Activated B cell treated with CpG ODN at 0.5 μM for 24 hours (primary cell): Measurements from ENCODE around the gene KIF2C. TPM values are rescaled to one million over a fixed set of nuclear protein-coding genes. Genes with fewer than 3 reads are reported as not detected.
"Not testable (repeated sequence)": the region's sequence is repeated elsewhere in the genome, so short reads cannot be mapped to it uniquely, and the experiment has no call there.

Experiments
- ATAC-seq: fragments of 200-7000 bp; cut with Tn5 transposase; one replicate; pipeline ENCODE4 v1.10.0; 2021; ENCODE audit warnings: low read depth, mild to moderate bottlenecking, moderate library complexity
- CTCF ChIA-PET: fragments of 350-600 bp; sonication (Branson Sonifier 250); formaldehyde crosslinking; loops from one replicate; lab custom pipeline; 2021; ENCODE audit warnings: antibody characterized with exemption; lab: Charles Lee
- POLR2A ChIA-PET: fragments of 350-600 bp; sonication (Branson Sonifier 250); formaldehyde crosslinking; loops from one replicate; lab custom pipeline; 2021; ENCODE audit warnings: antibody characterized with exemption; lab: Charles Lee
- DNase-seq: peaks from one replicate; pipeline ENCODE4 v3.0.0; 2022
- H3K27ac Mint-ChIP-seq: one replicate; pipeline ENCODE4 v1.8.0; 2020; ENCODE audit warnings: mixed read lengths
- H3K27me3 Mint-ChIP-seq: one replicate; pipeline ENCODE4 v1.8.0; 2021; ENCODE audit warnings: mixed read lengths
- H3K36me3 Mint-ChIP-seq: one replicate; pipeline ENCODE4 v1.8.0; 2021; ENCODE audit warnings: low read depth, mixed read lengths
- H3K4me1 Mint-ChIP-seq: one replicate; pipeline ENCODE4 v1.8.0; 2021; ENCODE audit warnings: mixed read lengths
- H3K4me3 Mint-ChIP-seq: one replicate; pipeline ENCODE4 v1.8.0; 2020; ENCODE audit warnings: mild to moderate bottlenecking, mixed read lengths
- H3K9me3 Mint-ChIP-seq: one replicate; pipeline ENCODE4 v1.8.0; 2020; ENCODE audit warnings: mixed read lengths
- CTCF ChIP-seq: fragments of 200-600 bp; IDR thresholded peaks from one replicate; pipeline ENCODE4 v1.8.0; 2022; ENCODE audit warnings: antibody characterized with exemption, mild to moderate bottlenecking
- intact Hi-C: fragments of 100-400 bp; cut with micrococcal nuclease; formaldehyde crosslinking; loops from one replicate; pipeline ENCODE4 v1.15.1; 2024
- total RNA-seq: library from RNA; stranded (reverse); gene quantifications from 2 replicates; pipeline ENCODE4 v1.2.3, GENCODE V29; 2022

KIF2C gene
- total RNA-seq, 1 donor from 2014 or later = 1.00 TPM

- ATAC-seq (no peak), DNase-seq (no peak)
- H3K4me3 Mint-ChIP-seq = no peak overlapping the region
- TF ChIP-seq CTCF = no peak
- intact Hi-C loops = no loop called here
- H3K36me3 Mint-ChIP-seq = peaks cover 5% of the 10 kb centered on the region
- peaks cover 24% of the 10 kb centered on the region for H3K4me1 Mint-ChIP-seq
- H3K9me3 Mint-ChIP-seq = no peaks in the 10 kb centered on the region
- CTCF ChIA-PET = interaction anchor here (1.2 kb wide), 1 partner anchor 14 kb away, joined by 3 read pairs; no protein-coding TSS in a partner anchor
- H3K27me3 Mint-ChIP-seq = no peaks in the 10 kb centered on the region
- H3K27ac Mint-ChIP-seq = no peak overlapping the region
- POLR2A ChIA-PET = interaction anchor here (1.3 to 8.3 kb wide), 3 partner anchors 14 to 73 kb away, joined by 3 to 149 read pairs (median 25); partner anchors contain the start of gene RPS8
Observed at GRCh38 chr1:44735992-44736391, 3.6 kb upstream of the KIF2C start.

GRCh38 chr1:44738953-44739306 is 707 bp upstream of the KIF2C start:
- DNase-seq, H3K9me3 Mint-ChIP-seq, CTCF ChIA-PET, H3K27me3 Mint-ChIP-seq, ATAC-seq, H3K36me3 Mint-ChIP-seq: not testable (repeated sequence)
- Mint-ChIP-seq H3K4me3 (peak overlapping the region; percentile 93), H3K4me1 (peaks cover 15% of the 10 kb centered on the region), H3K27ac (peak overlapping the region; percentile 90)
- POLR2A ChIA-PET = interaction anchor here (0.7 to 3.4 kb wide), 4 partner anchors 8 to 777 kb away, joined by 3 to 21 read pairs (median 16); partner anchors contain the start of genes RNU5D-1 and RPS8
- intact Hi-C loops = loop anchor here (1.0 to 2.0 kb wide), 4 partner anchors 8 to 64 kb away; partner anchors contain the start of genes ARMH1, RNU5D-1, RPS8 and TMEM53

GRCh38 chr1:44740179-44740617 is 561 bp downstream of the KIF2C start:
- H3K9me3 Mint-ChIP-seq = no peaks in the 10 kb centered on the region
- DNase-seq (no peak), ATAC-seq (no peak)
- H3K4me1 Mint-ChIP-seq = peaks cover 15% of the 10 kb centered on the region
- intact Hi-C loops = no loop called here
- H3K27me3 Mint-ChIP-seq = no peaks in the 10 kb centered on the region
- H3K4me3 Mint-ChIP-seq = peak overlapping the region; percentile 93
- CTCF ChIA-PET = no interaction called here
- POLR2A ChIA-PET = interaction anchor here (0.6 to 3.4 kb wide), 8 partner anchors 9 to 35 kb away, joined by 3 to 21 read pairs (median 6); partner anchors contain the start of genes RNU5D-1 and RPS8
- no peak overlapping the region for H3K27ac Mint-ChIP-seq
- TF ChIP-seq CTCF = no peak
- H3K36me3 Mint-ChIP-seq = peaks cover 5% of the 10 kb centered on the region

GRCh38 chr1:44743211-44743610 is 3.6 kb downstream of the KIF2C start:
- POLR2A ChIA-PET = interaction anchor here (0.9 to 1.5 kb wide), 6 partner anchors 10 to 32 kb away, joined by 3 to 7 read pairs (median 4); partner anchors contain the start of genes RNU5D-1 and RPS8
- Mint-ChIP-seq H3K4me3 (no peak overlapping the region), H3K4me1 (peaks cover 15% of the 10 kb centered on the region), H3K36me3 (peaks cover 5% of the 10 kb centered on the region), H3K9me3 (no peaks in the 10 kb centered on the region), H3K27me3 (no peaks in the 10 kb centered on the region), H3K27ac (no peak overlapping the region)
- no peak for TF ChIP-seq CTCF
- intact Hi-C loops = no loop called here
- ATAC-seq (no peak), DNase-seq (no peak)
- CTCF ChIA-PET = no interaction called here

- TF ChIP-seq CTCF = no peak
- no peaks in the 10 kb centered on the region for H3K27me3 Mint-ChIP-seq
- peaks cover 6% of the 10 kb centered on the region for H3K4me1 Mint-ChIP-seq
- ChIA-PET POLR2A (interaction anchor here (1.1 to 1.5 kb wide), 2 partner anchors 27 to 30 kb away, joined by 3 to 11 read pairs; partner anchors contain the start of gene RPS8), CTCF (interaction anchor here (1.3 kb wide), 1 partner anchor 45 kb away, joined by 3 read pairs; no protein-coding TSS in a partner anchor)
- ATAC-seq (no peak), DNase-seq (no peak)
- intact Hi-C loops = no loop called here
- H3K4me3 Mint-ChIP-seq = no peak overlapping the region
- no peaks in the 10 kb centered on the region for H3K9me3 Mint-ChIP-seq
- no peak overlapping the region for H3K27ac Mint-ChIP-seq
- H3K36me3 Mint-ChIP-seq = no peaks in the 10 kb centered on the region
Observed at GRCh38 chr1:44747878-44748277, 8.2 kb downstream of the KIF2C start.
